ENCODE data around the gene TMEM100. TPM values are rescaled to one million over a fixed set of nuclear protein-coding genes. Genes with fewer than 3 reads are reported as not detected.

Gene TMEM100
- polyA plus RNA-seq, 1 donor from 2014 or later, result not detected

DNA sequence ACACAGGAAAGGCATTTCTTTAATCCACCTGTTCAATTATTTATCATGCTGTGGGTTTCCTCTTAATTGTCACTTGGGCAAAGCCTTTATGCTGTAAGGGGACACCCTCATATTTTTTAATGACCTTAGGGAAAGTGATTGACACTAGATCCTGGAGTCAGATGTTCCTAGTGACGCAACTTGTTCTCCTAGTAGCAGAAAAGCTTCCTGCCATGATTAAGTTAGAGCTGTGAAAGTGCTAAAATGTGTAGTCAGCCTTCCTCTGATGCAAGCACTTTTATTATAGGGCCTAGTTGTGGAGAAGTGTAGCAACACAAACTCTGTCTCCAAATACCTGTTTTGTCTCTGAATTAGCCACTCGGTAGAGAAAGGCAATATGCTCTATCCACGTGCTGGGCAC is 12.3 kb downstream of the TMEM100 start:
- no peak overlapping the region for H3K4me2 ChIP-seq (ENCODE audit: low read length)
- no peaks in the 10 kb centered on the region for H3K9me2 ChIP-seq (ENCODE audit: insufficient read depth, low read length)
- H3K9ac ChIP-seq (ENCODE audit: low read length), result no peak overlapping the region
- no peaks in the 10 kb centered on the region for H3K79me2 ChIP-seq (replicated peaks; ENCODE audit: insufficient read depth, low read length)
- TF ChIP-seq EP300 (conservative IDR thresholded peaks at IDR 0.05; ENCODE audit: poor library complexity, severe bottlenecking) (no peak), RAD21 (conservative IDR thresholded peaks at IDR 0.05) (no peak), MXI1 (conservative IDR thresholded peaks at IDR 0.05; ENCODE audit: poor library complexity, severe bottlenecking) (no peak), TAF1 (IDR thresholded peaks at IDR 0.05; ENCODE audit: low read depth) (no peak), SMC3 (conservative IDR thresholded peaks at IDR 0.05; ENCODE audit: poor library complexity) (no peak), EZH2 (IDR thresholded peaks at IDR 0.05; ENCODE audit: borderline replicate concordance, insufficient read depth, low read length, poor library complexity, severe bottlenecking) (no peak), POLR2AphosphoS5 (IDR thresholded peaks at IDR 0.05) (no peak)
- TF ChIP-seq, protein P1, sequence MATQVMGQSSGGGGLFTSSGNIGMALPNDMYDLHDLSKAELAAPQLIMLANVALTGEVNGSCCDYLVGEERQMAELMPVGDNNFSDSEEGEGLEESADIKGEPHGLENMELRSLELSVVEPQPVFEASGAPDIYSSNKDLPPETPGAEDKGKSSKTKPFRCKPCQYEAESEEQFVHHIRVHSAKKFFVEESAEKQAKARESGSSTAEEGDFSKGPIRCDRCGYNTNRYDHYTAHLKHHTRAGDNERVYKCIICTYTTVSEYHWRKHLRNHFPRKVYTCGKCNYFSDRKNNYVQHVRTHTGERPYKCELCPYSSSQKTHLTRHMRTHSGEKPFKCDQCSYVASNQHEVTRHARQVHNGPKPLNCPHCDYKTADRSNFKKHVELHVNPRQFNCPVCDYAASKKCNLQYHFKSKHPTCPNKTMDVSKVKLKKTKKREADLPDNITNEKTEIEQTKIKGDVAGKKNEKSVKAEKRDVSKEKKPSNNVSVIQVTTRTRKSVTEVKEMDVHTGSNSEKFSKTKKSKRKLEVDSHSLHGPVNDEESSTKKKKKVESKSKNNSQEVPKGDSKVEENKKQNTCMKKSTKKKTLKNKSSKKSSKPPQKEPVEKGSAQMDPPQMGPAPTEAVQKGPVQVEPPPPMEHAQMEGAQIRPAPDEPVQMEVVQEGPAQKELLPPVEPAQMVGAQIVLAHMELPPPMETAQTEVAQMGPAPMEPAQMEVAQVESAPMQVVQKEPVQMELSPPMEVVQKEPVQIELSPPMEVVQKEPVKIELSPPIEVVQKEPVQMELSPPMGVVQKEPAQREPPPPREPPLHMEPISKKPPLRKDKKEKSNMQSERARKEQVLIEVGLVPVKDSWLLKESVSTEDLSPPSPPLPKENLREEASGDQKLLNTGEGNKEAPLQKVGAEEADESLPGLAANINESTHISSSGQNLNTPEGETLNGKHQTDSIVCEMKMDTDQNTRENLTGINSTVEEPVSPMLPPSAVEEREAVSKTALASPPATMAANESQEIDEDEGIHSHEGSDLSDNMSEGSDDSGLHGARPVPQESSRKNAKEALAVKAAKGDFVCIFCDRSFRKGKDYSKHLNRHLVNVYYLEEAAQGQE (IDR thresholded peaks at IDR 0.05; ENCODE audit: borderline replicate concordance), result no peak
- TF ChIP-seq, protein P2, sequence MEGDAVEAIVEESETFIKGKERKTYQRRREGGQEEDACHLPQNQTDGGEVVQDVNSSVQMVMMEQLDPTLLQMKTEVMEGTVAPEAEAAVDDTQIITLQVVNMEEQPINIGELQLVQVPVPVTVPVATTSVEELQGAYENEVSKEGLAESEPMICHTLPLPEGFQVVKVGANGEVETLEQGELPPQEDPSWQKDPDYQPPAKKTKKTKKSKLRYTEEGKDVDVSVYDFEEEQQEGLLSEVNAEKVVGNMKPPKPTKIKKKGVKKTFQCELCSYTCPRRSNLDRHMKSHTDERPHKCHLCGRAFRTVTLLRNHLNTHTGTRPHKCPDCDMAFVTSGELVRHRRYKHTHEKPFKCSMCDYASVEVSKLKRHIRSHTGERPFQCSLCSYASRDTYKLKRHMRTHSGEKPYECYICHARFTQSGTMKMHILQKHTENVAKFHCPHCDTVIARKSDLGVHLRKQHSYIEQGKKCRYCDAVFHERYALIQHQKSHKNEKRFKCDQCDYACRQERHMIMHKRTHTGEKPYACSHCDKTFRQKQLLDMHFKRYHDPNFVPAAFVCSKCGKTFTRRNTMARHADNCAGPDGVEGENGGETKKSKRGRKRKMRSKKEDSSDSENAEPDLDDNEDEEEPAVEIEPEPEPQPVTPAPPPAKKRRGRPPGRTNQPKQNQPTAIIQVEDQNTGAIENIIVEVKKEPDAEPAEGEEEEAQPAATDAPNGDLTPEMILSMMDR (IDR thresholded peaks at IDR 0.05; ENCODE audit: poor library complexity, severe bottlenecking), result no peak
- H3K9me3 ChIP-seq (ENCODE audit: low read length), result no peaks in the 10 kb centered on the region
- H3K27me3 ChIP-seq (ENCODE audit: insufficient read depth, low read depth, low read length), result no peaks in the 10 kb centered on the region
- H3F3A ChIP-seq (ENCODE audit: insufficient read depth, low read length, poor library complexity, severe bottlenecking), result no peaks in the 10 kb centered on the region
- no peaks in the 10 kb centered on the region for H3K36me3 ChIP-seq (ENCODE audit: insufficient read depth, low read length)
- H4K20me1 ChIP-seq (ENCODE audit: insufficient read depth), result no peaks in the 10 kb centered on the region
- no peak overlapping the region for H3K27ac ChIP-seq (ENCODE audit: low read length)
- H3K4me3 ChIP-seq (ENCODE audit: low read length), result no peak overlapping the region
- H2AFZ ChIP-seq (ENCODE audit: low read depth, low read length), result no peak overlapping the region

DNA sequence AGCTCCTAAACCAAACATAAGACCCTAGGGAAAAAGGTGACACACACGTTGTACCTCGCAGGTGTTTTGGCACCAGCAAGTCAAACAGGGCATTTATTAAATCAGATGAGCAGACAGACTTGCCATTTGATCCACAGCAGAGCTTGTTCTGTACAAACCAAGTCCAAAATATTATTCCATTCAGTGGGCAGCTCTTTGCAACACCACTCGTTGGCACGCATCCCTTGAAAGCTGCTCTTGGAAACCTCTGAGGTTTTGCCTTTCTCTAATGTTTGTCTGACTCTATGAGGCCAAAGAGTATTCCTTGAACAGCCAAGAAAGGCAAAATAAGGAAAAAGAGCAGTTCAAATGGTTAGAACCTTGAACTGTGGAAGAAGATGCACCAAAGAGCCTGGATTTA is 12.7 kb downstream of the TMEM100 start:
- no peak overlapping the region for H3K27ac ChIP-seq (ENCODE audit: low read length)
- TF ChIP-seq EP300 (conservative IDR thresholded peaks at IDR 0.05; ENCODE audit: poor library complexity, severe bottlenecking) (no peak), RAD21 (conservative IDR thresholded peaks at IDR 0.05) (no peak), EZH2 (IDR thresholded peaks at IDR 0.05; ENCODE audit: borderline replicate concordance, insufficient read depth, low read length, poor library complexity, severe bottlenecking) (no peak), MXI1 (conservative IDR thresholded peaks at IDR 0.05; ENCODE audit: poor library complexity, severe bottlenecking) (no peak), POLR2AphosphoS5 (IDR thresholded peaks at IDR 0.05) (no peak), TAF1 (IDR thresholded peaks at IDR 0.05; ENCODE audit: low read depth) (no peak), SMC3 (conservative IDR thresholded peaks at IDR 0.05; ENCODE audit: poor library complexity) (no peak)
- TF ChIP-seq, protein P1 (IDR thresholded peaks at IDR 0.05; ENCODE audit: borderline replicate concordance), result no peak
- TF ChIP-seq, protein P2 (IDR thresholded peaks at IDR 0.05; ENCODE audit: poor library complexity, severe bottlenecking), result no peak

More for the DNA sequence above, 12.7 kb downstream of the TMEM100 start:
- Histone ChIP-seq H4K20me1 (ENCODE audit: insufficient read depth) (no peaks in the 10 kb centered on the region), H3K4me3 (ENCODE audit: low read length) (no peak overlapping the region), H3K9ac (ENCODE audit: low read length) (no peak overlapping the region), H3F3A (ENCODE audit: insufficient read depth, low read length, poor library complexity, severe bottlenecking) (no peaks in the 10 kb centered on the region), H3K9me2 (ENCODE audit: insufficient read depth, low read length) (no peaks in the 10 kb centered on the region), H3K9me3 (ENCODE audit: low read length) (no peaks in the 10 kb centered on the region), H3K4me2 (ENCODE audit: low read length) (no peak overlapping the region), H3K79me2 (replicated peaks; ENCODE audit: insufficient read depth, low read length) (no peaks in the 10 kb centered on the region), H2AFZ (ENCODE audit: low read depth, low read length) (no peak overlapping the region), H3K27me3 (ENCODE audit: insufficient read depth, low read depth, low read length) (no peaks in the 10 kb centered on the region), H3K36me3 (ENCODE audit: insufficient read depth, low read length) (no peaks in the 10 kb centered on the region)
